ENCODE data around the gene CMTM4.
"Not testable (repeated sequence)": the region's sequence is repeated elsewhere in the genome, so short reads cannot be mapped to it uniquely, and the experiment has no call there.

The CMTM4 gene

DNA sequence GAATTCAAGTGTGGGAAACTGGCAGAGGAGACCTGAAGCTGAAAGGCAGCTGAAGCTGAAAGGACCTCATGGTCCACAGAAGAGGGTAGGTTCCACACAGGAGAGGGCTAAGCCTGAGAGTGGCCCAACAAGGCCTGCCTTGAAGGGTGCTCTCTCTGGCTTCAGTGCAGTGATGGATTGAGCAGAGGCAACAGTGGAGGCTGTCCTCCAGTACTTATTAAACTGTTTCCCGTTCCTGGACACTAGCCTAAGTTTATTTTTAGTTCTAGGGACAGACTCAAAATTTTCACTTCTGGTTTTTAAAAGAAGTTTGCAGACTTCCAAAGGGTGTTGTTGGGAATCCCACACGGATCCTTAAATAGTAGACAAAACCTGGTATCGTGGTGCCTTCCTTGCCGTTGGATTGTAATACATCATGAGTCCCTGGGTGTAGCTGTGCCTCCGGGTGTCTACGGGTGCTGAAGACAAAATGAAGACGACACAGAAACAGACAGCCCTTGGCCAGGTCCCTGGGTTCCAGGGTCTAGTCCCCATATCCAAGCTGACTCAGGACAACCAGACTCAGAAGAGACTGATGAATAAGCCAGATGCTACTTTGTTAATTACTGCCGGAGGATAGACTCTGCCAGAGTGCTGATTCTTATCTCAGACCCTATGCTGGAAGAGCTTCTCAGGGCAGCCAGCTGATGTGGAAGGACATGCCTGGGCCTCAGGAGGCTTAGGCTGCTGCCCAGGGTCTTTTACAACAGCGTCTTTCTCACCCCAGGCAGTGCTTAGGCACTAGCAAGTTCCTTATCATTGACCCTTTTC, 7.1 kb upstream of the CMTM4 start:
- DNase-seq: no peak

DNA sequence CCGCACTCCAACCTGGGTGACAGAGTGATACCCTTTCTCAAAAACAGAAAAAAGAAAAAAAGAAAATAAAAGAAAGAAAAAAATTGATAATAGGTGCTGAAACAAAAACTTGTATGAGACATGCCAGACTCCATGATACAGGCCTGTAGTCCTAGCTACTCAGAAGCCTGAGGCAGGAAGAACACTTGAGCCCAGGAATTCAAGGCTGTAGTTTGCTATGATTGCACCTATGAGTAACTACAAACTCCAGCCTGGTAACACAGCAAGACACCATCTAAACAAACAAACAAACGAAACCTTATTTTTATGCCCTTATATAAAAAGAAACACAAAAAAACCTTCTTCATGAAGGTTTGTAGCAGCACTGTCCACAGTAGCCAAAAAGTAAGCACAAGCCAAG, 5.0 kb upstream of the CMTM4 start:
- no peak for DNase-seq

DNA sequence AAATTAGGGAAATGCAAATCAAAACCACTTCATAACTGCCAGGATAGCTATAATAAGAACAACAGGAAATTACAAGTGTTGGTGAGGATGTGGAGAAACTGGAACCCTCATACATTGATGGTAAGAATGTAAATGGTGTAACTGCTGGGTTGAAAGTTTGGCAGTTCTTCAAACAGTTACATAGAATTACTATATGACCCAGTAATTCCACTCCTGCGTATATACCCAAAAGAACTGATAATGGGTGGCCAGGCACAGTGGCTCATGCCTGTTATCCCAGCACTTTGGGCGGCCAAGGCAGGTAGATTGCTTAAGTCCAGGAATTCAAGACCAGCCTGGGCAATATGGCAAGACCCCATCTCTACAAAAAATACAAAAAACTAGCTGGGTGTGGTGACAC, 4.5 kb upstream of the CMTM4 start:
- DNase-seq: no peak

DNA sequence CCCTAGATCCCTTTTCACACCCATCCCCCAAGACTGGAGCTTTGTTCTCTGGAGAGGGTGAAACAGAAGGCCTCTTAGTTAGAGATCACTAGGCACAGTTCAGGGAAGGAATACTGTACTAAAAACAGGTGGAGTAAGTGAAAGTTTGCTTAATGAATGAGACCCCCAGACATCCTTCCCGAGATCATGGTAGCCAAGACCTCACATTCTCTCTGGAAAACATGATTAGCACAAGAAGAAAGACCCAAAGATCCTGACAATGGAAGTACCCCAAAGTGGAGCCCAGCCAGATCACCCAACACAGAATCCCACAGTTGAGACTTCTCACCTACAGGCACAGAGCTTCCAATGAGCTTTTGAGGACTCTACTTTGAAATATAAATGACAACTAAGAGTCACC, 3.4 kb upstream of the CMTM4 start:
- DNase-seq: no peak

DNA sequence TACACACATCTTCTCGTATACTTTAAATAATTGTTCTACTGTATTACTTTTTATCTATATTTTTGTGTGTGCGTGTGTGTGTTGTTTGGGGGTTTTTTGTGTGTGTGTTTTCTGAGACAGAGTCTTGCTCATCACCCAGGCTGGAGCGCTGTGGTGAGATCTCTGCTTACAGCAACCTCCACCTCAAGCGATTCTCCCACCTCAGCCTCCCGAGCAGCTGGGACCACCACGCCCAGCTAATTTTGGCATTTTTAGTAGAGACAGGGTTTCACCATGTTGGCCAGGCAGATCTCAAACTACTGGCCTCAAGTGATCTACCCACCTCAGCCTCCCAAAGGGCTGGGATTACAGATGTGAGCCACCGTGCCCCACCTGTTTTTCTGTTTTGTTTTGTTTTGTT, 1.5 kb upstream of the CMTM4 start:
- DNase-seq: no peak

DNA sequence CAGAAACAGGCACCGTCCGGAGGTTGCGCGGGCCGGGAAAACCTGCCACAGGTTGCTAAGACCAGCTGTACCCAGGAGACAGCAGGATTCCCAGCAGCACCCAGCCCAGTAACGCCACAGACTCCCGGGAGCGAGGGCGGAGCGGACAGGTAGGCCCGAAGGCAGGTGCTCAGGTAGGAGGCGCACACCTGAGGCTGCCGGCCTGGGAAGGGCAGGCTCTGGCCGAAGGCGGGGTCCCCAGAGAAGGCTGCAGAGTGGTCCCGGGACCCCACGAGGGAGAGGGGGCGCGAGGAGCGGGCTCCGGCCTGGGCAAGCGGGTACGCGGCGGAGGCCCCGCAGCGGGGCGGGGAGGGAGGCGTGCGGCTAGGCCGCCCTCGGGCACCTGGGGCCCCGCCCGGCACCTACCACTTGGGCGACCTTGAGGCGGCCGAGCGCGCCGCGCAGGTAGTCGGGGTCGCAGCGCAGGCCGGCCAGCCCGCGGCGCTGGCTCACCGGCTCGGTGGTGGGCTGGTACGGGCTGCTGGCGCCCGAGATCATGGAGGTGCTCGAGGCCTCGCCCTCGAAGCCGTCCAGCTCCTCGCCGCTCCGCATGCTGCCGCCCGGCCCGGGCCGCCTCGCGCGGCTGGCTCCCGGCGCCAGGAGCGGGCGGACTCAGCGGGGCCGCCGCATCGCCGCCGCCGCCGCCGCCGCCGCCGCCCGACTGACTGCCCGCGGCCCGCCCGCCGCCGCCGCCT, 441 bp downstream of the CMTM4 start:
- peak in 4 of 6 experiments; percentile 15 to 51 (median 37) for DNase-seq

DNA sequence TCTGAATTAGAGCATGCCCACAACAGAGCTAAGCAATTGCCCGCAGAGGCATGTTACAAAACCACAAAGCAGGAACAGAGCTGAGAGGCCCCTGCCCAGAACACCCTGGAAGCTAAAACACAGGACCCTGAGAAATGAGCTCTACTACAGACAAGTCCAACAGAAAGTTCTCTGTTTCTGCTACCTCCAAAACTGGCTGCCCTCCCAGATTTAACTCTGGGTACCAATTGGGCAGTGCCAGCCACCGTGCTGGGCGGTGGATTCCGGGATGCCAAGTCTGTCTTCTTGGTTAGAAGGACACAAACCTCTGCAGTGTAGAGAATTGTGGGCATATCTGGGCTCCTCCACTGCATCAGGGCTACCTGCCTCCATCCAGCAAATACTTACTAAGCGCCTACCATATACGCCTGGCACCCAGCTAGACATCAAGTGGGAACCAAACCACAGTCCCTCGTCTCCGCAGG, 1.0 kb downstream of the CMTM4 start:
- peak in 3 of 6 experiments; percentile 19 to 51 (median 25) for DNase-seq

DNA sequence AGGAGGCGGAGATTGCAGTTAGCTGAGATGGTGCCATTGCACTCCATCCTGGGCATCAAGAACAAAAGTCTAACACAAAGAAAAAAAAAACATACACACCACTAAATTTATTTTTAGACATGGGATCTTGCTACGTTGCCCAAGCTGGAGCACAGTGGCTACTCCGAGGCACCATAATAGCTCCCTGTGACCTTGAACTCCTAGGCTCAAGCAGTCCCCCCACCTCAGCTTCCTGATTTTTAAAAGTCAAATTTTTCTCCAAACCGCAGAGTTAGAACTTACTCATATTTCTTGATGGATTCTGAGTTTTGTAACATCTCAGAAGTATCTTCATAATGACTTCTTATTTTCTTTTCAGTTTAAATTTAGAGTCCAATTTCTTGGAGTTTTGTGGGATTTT, 3.4 kb downstream of the CMTM4 start:
- DNase-seq: no peak

DNA sequence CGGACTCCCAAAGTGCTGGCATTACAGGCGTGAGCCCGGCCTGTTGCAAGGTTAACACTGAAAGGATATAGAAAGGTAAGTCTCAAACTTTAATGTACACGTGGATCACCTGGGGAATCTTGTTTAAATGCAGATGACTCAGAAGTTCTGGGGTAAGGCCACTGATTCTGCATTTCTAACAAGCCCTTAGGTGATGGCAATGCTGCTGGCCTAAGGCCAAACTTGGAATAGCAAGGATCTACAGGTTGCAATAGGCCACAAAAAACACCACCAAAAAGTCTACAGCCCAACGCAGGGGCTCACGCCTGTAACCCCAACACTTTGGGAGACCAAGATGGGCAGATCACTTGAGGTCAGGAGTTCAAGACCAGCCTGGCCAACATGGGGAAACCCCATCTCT, 4.2 kb downstream of the CMTM4 start:
- DNase-seq: no peak

DNA sequence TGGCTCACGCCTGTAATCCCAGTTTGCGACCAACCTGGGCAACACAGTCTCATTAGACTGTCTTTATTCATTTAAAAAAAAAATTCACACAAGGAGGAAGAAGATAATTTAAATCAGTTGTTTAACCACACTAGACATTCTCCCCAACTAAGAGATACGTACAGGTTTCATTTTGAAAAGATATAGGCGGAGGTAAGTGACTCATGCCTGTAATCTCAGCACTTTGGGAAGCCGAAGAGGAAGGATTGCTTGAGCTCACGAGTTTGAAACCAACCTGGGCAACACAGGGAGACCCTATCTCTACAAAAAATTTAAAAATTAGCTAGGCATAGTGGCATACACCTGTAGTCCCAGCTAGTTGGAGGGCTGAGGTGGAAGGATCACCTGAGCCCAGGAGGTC, 5.3 kb downstream of the CMTM4 start:
- DNase-seq: no peak

DNA sequence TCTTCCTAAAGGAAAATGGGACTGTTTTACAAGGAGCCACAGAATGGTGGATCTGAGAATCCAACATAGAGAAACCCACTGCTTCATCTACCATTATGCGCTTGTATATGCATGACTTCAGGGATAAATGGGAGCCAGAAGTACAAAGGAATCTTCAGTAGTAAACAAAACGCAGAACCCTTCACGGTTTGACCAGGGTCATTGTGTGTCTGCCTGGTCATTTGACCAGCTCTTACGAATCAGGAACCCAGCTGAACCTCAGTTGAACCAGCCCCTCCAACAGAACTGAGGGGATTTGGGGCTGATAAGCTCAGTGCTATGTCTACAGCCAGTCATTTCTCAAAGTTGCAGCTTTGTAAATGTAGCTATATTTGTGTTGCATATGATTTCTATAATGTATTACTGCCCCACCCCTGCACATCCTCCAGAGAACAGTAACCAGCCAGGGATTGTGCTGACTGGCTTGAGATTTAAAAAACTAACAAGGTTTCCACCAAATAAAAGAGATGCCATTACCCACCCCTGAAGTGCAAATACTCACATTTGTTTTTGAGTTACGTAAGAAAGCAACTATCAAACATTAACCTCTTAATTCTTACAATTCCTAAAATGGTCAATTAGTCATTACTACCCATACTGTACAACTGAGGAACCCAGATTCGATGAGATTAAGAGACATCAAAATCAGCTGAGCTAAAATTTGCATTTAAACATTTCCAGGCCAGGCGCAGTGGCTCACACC, 6.3 kb downstream of the CMTM4 start:
- DNase-seq: no peak

DNA sequence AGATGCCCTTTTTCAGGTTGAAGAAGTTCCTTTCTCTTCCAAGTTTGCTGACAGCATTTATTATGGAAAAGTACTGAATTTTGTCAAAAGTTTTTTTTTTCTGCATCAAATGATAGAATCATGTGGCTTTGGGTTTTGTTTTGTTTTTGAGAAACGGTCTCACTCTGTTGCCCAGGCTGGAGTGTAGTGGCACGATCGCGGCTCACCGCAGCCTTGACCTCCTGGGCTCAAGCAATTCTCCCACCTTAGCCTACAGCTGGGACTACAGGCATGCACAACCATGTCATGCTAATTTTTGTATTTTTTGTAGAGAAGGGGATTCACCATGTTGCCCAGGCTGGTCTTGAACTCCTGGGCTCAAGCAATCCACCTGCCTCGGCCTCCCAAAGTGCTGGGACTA, 7.3 kb downstream of the CMTM4 start:
- DNase-seq: no peak

DNA sequence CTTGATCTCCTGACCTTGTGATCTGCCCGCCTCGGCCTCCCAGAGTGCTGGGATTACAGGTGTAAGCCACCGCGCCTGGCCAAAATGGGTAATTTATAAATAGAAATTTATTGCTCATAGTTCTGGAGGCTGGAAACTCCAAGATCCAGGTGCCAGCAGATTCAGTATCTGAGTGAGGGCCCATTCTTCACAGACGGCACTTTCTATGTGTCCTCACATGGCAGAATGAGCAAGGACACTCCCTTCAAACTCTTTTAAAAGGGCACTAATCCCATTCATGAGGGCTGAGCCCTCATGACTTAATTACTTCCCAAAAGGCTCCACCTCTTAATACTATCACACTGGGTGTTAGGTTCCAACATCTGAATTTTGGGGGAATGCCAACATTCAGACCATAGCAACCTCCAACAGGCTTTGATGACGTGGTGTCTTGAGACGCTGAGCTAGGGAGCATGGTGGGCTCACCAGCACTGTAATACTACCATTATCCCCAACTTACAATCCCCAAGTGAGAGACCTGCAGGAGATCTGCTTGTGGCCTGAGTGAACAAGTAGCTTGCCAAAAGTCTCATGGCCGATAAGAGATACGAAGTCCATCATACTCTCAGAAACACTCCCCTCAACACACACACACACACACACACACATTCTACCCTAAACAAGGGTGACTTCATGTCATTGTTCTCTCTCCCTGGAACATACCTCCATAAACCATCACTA, 8.5 kb downstream of the CMTM4 start:
- no peak for DNase-seq

DNA sequence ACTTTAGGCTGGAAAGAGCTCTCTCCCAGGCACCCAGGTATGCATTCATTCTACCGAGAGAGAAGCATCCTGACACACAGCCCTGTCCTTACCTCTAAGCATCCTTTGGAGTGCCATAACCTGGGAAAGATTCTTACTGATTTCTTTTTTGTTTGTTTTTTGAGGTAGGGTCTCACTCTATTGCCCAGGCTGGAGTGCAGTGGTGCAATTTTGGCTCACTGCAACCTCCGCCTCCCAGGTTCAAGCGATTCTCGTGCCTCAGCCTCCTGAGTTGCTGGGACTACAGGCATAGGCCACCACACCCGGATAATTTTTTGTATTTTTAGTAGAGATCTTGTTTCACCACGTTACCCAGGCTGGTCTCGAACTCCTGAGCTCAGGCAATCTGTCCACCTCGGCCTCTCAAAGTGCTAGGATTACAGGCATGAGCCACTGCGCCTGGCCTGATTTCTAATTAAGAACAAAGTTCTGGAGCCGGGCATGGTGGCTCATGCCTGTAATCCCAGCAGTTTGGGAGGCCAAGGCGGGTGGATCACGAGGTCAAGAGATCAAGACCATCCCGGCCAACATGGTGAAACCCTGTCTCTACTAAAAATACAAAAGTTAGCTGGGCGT, 10.9 kb downstream of the CMTM4 start:
- DNase-seq: not testable (repeated sequence)

DNA sequence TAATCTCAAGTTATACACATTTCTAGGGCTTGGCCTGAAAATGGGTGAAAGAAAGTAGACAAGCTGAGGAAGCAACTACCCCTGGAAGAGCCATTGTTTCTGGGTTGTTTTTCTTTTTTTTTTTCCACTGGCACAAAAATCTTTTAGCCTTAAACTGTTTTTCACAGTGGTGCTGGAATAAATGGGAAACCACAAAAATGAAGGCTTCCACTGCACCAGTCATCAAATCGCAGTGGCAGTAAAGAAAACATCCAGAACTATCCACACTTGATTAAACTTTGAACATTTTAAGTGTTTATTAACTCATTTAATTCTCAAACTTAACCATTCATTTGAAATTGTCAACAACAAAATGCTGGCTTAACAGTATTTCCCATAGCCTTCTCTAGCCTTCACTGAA, 14.3 kb downstream of the CMTM4 start:
- DNase-seq: no peak

DNA sequence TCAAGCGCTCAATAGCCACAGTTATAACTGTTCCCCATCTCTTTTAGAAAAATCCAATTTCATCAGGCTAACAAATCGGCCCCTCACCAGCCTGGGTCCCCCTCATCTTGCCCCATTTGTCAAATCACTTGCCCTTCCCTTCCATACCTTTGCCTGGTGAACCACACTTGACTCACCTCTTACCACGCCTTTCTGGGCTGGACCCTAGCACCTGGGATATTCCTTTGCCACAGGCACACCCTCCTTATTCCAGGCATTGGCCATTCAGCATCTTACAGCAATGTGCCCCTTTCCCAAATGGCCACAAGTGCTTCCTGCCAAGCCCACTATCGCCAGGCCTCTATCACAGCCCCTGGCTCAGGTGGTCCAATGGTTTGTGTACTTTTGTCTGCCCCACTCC, 14.9 kb downstream of the CMTM4 start:
- DNase-seq: no peak

DNA sequence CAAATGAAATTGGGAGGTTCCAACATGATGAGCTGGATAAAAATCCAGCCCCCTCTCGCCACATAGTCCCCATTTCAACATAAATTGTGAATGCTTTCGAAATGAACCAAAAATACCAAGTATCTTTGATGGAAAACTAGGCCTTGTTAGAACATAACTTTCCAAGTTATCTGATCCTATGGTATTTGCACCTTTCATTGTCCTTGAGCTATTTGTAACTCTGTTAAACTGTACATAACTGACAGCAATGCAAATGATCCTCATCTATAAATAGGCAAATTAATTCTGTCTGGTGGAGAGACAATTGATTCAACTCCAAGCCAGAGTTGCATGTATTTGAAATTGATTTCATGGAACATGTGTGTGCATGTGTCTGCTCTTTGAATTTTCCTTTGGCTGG, 18.2 kb downstream of the CMTM4 start:
- no peak for DNase-seq

DNA sequence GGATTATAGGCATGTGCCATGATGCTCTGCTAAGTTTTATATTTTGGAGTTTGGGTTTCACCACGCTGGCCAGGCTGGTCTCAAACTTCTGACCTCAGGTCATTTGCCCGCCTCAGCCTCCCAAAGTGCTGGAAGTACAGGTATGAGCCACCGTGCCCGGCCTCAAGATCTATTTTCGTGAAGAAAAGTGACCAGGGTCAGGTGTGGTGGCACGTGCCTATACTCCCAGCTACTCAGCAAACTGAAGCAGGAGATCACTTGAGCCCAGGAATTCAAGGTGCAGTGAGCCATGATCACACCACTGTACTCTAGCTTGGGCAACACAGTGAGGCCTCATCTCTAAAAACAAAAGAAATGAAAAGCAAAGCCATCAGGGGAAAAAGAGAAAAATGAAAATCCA, 18.7 kb downstream of the CMTM4 start:
- DNase-seq: no peak

DNA sequence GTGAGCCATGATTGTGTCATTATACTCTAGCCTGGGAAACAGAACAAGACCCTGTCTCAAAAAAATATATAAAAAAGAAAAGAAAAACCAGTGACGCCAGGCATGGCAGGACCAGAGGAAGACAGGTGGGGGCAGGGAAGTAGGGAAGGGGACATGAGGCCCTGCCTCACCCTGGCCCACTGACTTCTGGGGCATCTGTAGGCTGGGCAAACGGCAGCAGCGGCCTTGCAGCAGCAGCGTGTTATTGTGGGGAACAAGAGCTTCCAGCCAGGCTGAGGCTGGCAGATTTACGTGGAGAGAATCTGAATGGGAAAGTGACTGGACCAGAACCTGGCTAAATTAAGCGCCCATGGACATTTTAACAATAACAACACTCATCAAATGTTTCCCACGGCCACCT, 19.4 kb downstream of the CMTM4 start:
- DNase-seq: no peak

DNA sequence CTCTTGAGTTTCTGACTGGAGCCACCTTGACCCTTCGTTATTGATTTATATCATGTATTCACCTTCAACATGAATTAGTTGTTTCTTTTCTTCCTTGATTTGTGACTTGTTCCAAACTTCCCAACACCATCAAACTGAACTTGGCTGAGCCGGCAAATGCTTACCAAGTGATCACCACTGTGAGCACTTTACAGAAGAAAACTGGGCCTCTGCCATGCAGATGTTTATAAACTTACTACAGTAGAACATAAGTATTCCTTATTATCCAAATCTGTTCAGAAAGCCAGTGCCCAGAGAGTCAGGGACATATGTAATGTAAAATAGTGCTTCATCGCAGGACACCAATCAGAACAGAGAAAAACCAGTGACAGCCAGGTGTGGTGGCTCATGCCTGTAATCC, 19.9 kb downstream of the CMTM4 start:
- no peak for DNase-seq

DNA sequence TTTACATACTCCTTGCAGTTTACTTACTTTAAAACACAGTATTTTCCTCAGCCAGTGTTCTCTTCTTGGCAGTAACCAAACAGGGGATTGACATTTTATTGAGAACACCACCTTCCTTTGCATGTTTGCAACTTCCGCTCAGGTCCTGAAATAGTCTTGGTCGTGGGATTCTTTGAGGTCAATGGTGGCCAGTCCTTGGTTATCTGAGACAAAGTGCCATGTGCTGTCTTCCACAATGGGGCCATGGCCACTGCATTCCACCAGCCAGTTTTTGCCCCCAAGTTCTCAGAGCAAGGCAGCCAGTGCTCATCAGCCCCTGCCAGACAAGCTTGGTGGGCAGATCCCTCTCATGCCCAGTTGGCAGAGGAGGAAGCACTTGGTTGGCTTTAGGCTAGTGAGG, 22.9 kb downstream of the CMTM4 start:
- DNase-seq: no peak

DNA sequence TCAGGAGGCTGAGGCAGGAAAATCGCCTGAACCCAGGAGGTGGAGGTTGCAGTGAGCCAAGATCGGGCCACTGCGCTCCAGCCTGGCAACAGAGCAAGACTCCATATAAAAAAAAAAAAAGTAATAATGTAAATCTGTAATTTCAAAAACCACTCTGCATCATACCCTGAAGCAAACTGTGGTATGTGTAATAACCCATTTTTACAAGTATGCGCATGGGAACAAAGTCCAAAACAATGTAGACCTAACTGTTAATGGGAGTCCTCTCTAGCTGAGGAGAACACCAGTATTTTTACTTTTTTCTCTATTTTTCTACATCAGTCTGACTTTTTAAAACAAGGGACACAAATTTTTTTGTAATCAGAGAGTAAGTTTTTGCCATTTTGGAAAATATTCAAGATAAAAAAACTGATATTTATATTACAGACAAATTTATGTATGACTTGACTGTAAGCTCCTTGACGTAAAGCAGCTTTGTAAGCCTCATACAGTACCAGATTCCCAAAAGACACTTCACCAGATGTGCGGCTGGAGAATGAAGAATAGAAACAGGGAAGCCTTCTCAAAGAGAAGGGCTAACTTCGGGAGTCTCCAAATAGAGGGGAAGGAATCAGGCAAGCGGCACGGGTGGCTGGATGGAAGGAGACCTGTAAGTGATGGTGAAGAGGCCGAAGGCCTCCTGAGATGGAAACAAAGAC, 25.7 kb downstream of the CMTM4 start:
- no peak for DNase-seq

All from stimulated activated naive CD4-positive, alpha-beta T cell (primary cell).